GM12891 (cell line): Measurements from ENCODE around the gene BTRC.

ENCODE experiments used
- POLR2A ChIP-seq: IDR thresholded peaks from 2 replicates; pipeline ENCODE4 v1.6.1; 2011; ENCODE audit warnings: low read depth, low read length, control low read depth
- POLR2AphosphoS5 ChIP-seq: IDR thresholded peaks from 2 replicates; pipeline ENCODE4 v1.6.1; 2011; ENCODE audit warnings: low read depth, low read length, control low read depth
- SPI1 ChIP-seq: IDR thresholded peaks from 2 replicates; pipeline ENCODE4 v1.6.1; 2011; ENCODE audit warnings: low read depth, low read length, control low read depth

- no peak for TF ChIP-seq SPI1
- TF ChIP-seq POLR2A = no peak
- no peak for TF ChIP-seq POLR2AphosphoS5
Measured at GRCh38 chr10:101478956-101479355, 125.0 kb downstream of the BTRC start.
